Mononuclear cell (primary cell): Measurements from ENCODE around the gene PXDN. TPM values are rescaled to one million over a fixed set of nuclear protein-coding genes. Genes with fewer than 3 reads are reported as not detected.
"Not testable (repeated sequence)": the region's sequence is repeated elsewhere in the genome, so short reads cannot be mapped to it uniquely, and the experiment has no call there.

Experiments
- H3K27me3 ChIP-seq: 2 replicates; pipeline ENCODE4 v1.6.0; 2011; ENCODE audit warnings: low read length, control low read depth; ENCODE audit not compliant: insufficient read depth
- H3K4me1 ChIP-seq: 2 replicates; pipeline ENCODE4 v1.5.1; 2011; ENCODE audit warnings: mild to moderate bottlenecking, low read length, control low read depth; ENCODE audit not compliant: insufficient read depth
- H3K4me3 ChIP-seq: 2 replicates; pipeline ENCODE4 v1.5.1; 2011; ENCODE audit warnings: mild to moderate bottlenecking, low read length, moderate library complexity
- H3K9me3 ChIP-seq: 2 replicates; pipeline ENCODE4 v1.5.1; 2011; ENCODE audit warnings: low read depth, mild to moderate bottlenecking, control low read depth, low read length
- total RNA-seq: library from RNA; depleted of rRNA; stranded (reverse); fragments of >200 nt; gene quantifications from one replicate; pipeline ENCODE4 v1.2.3, GENCODE V29; 2012

PXDN gene
- total RNA-seq, 1 donor = 0.94 TPM

DNA sequence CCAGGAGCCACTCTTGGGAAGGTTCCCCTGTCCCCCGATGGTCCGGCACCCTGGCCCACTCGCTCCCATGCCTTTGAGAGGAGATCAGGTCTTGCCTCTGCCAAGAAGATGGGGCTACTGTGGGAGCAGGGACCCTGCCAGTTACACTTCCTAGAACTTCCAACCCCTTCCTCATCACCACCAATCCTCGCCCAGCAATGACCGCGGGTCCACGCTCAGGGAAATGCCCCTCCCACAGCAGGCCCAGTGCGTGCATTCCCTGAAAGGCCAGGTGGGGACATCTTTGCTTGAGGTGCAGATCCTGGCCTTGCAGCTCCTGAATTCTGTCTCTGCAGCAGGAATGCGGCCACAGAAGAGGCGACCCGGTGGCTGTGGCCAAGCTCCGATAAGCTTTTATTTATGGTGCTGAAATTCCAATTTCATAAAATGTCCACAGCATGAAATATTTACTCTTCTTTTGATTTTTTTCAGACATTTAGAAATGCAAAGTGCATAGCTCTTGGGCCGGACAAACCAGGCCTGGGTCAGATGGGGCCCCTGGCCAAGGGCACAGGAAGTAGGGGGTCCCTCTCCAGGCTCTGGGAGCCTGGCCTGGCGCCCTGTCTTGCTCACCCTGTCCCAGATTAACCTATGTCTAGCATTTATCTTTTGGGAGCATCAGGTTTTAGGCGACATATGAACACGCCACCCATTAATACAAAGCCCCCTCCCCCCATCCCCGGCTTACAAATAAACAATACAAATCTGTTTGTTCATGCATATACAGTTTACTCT lies 29.8 kb downstream of the PXDN start:
- Histone ChIP-seq H3K9me3 (no peaks in the 10 kb centered on the region), H3K4me3 (no peak overlapping the region), H3K27me3 (no peaks in the 10 kb centered on the region), H3K4me1 (no peaks in the 10 kb centered on the region)

DNA sequence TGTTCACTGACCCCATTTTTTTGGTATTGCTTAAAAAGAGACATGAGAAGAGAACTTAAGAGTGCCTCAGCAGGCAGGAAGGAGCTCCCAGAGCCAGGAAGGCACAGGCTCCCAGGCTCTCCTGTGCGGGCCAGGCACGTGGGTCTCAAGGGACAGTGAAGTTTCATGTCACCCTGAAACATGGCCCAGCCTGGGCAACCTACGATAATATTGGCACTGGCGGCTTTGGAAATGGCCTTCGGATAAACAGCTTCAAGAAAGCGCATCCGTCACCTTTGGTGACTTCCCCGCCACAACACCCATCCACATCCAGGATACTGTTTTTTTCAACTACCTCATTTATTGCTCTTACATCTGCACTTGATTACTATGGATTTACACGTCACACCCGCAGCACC lies 30.5 kb downstream of the PXDN start:
- H3K4me3 ChIP-seq = no peak overlapping the region
- no peaks in the 10 kb centered on the region for H3K27me3 ChIP-seq

DNA sequence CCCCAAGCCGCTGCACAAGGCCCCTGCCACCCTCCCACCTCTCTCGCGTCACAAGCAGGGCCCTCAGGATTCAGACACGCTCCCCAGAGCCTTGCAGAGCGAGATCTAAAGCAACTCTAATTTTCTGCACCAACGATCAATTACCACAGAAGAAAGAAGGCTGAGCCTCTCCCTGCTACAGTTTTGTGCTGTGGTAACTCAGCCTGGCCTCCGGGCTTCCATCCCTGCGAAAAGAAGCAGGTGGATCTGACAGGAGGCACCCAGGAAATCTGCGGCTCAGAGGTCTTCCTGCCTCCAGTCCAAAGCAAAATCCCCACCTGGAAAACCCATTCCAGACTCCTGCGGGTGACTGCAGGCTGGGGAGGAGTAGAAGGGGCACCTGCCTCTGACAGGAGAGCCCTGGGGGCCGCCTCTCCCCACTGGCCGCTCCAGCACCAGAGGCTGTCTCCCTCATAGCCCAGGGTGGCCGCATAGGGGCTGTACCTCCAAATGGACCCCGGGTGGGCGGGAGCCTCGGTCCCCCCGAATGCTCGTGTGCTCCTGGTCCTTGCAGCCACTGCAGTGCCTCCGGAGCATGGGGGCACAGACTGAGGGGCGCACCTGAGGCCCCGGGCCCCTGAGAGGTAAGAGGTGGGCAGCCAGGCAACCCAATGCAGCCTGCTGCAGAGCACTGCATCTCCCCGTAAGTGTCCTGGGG lies 31.0 kb downstream of the PXDN start:
- H3K4me3 ChIP-seq = no peak overlapping the region

More for the DNA sequence above, 30.5 kb downstream of the PXDN start:
- H3K4me1 ChIP-seq = no peaks in the 10 kb centered on the region
- no peaks in the 10 kb centered on the region for H3K9me3 ChIP-seq

DNA sequence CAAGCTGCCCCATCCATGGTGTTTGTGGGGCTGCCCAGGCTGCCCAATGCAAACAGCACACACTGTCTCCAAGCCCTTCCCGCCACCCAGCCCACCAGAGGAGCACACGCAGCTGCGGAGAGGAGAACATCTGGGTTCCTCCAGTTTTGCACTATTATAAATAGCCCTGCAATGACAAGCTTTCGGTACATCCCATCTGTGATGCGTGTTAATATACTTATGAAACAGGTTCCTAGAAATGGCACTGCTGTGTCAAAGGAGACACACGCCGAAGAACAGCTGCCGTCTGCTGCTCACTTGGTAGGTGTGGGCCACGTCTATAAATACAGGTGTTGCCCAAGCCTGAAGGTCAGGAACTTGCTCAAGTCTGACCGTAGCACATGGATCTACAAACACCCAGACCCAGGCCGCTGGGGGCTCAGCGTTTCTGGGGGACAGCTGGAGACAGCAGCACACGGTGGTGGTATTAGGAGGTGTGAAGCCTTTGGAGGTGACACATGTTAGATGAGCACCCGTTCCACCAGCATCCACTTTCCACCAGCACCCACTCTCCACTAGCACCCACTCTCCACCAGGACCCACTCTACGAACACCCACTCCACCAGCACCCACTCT lies 34.3 kb downstream of the PXDN start:
- Histone ChIP-seq H3K27me3 (no peaks in the 10 kb centered on the region), H3K4me1 (peaks cover 4% of the 10 kb centered on the region), H3K4me3 (no peak overlapping the region), H3K9me3 (no peaks in the 10 kb centered on the region)

More for the DNA sequence above, 31.0 kb downstream of the PXDN start:
- no peaks in the 10 kb centered on the region for H3K27me3 ChIP-seq
- H3K9me3 ChIP-seq = no peaks in the 10 kb centered on the region
- no peaks in the 10 kb centered on the region for H3K4me1 ChIP-seq

DNA sequence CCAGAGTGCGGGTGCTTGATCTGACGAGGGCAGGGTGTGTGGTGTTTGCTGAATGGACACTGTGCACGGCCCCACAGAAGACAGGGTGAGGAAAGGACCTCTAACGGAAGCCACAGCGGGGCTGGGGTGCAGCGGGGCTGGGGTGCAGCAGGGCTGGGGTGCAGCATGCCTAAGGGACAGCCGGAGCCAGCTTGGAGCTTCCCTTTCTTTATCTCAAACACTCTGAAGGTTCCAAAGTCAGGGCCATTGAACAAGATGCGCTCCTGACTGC lies 35.0 kb downstream of the PXDN start:
- Histone ChIP-seq H3K4me3 (no peak overlapping the region), H3K9me3 (no peaks in the 10 kb centered on the region), H3K27me3 (no peaks in the 10 kb centered on the region)

DNA sequence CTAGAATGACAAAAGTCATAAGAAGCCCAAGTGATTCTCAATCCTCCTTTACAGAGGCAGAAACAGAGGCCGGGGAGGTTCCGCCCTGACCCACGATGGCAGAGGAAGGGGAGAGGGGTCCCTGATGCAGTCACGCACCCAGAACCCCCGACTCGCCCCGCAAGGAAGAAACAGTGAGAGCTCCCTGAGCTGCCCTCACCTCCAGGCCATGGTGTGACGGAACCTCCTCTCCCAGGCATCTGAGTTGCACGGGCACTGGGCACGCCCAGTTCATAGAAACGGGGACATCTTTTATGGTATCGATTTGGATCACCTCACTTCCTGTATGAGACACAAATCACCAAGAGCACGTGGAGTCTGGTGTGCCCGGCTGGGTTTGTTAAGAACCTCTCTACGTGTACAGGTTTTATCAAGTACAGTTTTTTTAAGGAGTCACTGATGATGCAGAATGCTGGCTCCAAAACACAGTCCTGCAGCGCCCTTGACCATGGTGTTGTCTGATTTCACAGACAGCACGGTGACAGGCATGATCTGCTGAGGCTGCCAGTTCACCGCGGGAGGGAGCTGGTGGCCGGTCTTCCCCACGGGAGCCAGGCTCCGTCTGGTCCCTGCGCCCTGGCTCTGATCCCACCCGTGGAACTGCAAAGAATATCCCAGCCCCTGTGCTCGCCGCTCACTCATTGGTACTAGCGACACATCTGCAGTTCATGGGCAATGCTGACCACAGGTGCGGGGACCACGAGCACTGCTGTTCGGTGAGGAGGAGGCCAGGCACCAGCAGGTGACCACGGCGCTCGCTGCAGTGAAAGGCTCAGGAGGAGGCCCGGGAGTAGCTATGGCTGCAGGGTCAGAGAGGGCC lies 35.6 kb downstream of the PXDN start:
- Histone ChIP-seq H3K4me1 (peaks cover 4% of the 10 kb centered on the region), H3K4me3 (no peak overlapping the region), H3K9me3 (no peaks in the 10 kb centered on the region), H3K27me3 (no peaks in the 10 kb centered on the region)

More for the DNA sequence above, 35.0 kb downstream of the PXDN start:
- peaks cover 4% of the 10 kb centered on the region for H3K4me1 ChIP-seq

DNA sequence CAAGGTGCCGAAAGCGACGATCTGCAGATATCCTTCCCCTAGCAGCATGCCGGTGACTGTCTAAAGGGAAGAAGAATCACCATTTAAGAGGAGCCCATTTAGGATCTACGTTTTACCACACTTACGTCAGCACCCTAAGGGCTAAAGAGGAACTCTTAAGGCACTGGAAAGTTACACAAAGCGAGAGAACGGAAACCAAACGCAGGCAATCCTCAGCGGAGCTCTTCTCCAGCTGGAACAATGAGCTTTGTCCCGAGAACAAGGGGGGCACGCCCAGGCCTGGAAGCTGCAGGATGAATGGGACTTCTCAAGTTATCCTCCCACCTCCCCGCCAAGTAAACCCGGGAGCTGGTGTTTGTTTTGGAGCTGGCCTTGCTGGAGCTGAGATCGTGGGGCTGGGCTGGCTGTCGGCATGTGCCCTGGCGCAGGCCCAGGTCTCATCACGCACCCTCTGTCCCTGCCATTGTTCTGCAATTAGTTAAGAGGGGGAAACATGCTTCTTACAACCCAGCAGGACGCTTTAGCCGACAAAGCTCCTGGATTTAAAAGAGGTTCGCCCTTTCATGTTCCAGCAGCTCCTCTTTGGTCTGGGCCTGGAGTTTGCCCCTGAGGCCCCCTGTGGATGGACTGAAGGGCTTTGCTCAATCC lies 36.4 kb downstream of the PXDN start:
- Histone ChIP-seq H3K4me1 (peaks cover 4% of the 10 kb centered on the region), H3K9me3 (no peaks in the 10 kb centered on the region), H3K4me3 (no peak overlapping the region), H3K27me3 (no peaks in the 10 kb centered on the region)

DNA sequence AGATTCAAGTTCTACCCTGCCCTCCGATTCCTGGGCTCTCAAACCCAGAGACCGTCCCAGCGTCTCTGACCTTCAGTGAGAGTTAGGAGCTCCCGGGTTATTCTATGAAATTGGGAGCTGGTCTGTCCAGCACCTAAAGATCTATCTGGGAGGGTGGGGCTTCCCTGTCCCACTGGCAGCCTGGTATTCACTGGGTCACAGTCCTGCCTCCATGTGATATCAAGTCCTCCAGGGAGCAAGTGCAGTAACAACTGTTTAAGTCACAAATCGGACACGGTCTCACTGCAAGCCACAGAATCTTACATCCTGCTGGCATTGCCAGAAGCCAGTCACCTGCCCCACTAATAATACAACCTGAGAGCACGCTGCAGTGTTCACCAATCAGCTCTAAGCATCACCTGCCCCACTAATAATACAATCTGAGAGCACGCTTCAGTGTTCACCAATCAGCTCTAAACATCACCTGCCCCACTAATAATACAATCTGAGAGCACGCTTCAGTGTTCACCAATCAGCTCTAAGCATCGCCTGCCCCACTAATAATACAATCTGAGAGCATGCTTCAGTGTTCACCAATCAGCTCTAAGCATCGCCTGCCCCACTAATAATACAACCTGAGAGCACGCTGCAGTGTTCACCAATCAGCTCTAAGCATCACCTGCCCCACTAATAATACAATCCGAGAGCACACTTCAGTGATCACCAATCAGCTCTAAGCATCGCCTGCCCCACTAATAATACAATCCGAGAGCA lies 38.0 kb downstream of the PXDN start:
- H3K27me3 ChIP-seq, H3K4me1 ChIP-seq, H3K9me3 ChIP-seq, H3K4me3 ChIP-seq: not testable (repeated sequence)

DNA sequence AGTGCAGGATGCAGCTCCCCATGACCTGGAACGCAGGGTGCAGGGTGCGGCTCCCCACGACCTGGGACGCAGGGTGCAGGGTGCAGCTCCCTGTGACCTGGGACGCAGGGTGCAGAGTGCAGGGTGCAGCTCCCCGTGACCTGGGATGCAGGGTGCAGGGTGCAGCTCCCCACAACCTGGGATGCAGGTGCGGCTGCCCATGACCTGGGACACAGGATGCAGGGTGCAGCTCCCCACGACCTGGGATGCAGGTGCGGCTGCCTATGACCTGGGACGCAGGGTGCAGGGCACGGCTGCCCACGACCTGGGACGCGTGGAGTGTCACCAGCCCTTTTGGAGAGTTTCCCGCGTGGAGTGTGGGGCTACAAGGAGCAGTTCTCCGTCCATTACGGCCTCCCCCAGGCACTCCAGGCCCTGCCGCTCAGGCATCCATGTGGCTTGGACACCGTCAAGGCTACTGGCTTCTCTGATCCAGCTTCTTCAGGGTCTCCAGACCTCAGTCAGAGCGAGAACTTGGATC lies 38.7 kb downstream of the PXDN start:
- no peaks in the 10 kb centered on the region for H3K9me3 ChIP-seq
- peaks cover 4% of the 10 kb centered on the region for H3K4me1 ChIP-seq
- no peak overlapping the region for H3K4me3 ChIP-seq
- H3K27me3 ChIP-seq = no peaks in the 10 kb centered on the region

DNA sequence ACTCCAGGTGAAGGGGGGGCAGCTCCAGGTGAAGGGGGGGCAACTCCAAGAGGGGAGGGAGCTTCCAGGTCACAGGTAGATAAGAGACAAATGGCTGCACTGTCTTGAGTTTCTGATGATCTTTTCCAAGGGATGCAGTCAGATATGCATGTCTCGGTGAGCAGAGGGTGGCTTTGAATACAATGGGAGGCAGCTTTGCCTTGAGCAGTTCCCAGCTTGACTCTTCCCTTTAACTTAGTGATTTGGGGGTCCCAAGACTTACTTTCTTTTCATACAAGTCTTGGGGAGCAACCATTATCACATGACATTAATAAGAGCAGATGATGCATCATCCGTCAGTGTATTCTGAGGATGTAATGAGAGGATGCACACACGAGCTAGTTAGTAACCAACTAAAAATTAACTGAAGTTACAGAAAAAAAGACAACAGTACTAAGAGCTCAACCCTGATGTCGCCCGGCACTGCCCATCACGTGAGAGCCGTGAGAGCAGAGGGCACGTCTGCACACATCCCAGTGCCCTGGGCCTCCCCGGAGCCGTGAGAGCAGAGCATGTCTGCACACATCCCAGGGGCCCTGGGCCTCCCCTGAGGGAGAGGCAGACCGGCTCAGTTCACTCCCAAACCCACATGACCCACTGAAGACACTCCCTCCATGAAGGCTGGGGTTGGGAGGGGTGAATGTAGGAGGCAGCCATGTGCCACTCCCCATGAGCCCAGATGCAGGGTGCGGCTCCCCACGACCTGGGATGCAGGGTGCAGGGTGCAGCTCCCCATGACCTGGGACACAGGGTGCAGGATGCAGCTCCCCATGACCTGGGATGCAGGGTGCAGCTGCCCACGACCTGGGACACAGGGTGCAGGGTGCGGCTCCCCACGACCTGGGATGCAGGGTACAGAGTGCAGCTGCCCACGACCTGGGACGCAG lies 39.4 kb downstream of the PXDN start:
- H3K4me3 ChIP-seq = no peak overlapping the region
- H3K9me3 ChIP-seq = no peaks in the 10 kb centered on the region
- H3K4me1 ChIP-seq = peaks cover 4% of the 10 kb centered on the region
- no peaks in the 10 kb centered on the region for H3K27me3 ChIP-seq

DNA sequence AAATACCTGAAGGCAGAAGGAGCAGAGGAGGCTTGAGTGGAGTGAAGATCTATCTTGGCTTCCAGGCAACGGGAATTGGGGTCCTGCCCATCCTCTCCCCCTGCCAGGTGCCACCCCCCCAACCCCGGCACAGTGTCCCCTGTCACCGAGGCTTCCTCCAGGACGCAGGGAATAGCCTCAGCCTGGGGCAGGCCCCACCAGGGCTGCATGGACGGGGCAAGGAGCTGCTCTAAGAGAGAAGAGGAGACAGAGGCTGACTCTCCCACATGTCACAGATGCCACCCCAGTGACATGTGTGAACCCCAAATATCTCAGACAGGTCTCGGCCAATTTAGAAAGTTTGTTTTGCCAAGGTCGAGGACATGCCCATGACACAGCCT lies 42.1 kb downstream of the PXDN start:
- Histone ChIP-seq H3K27me3 (no peaks in the 10 kb centered on the region), H3K4me3 (no peak overlapping the region), H3K4me1 (no peaks in the 10 kb centered on the region)

DNA sequence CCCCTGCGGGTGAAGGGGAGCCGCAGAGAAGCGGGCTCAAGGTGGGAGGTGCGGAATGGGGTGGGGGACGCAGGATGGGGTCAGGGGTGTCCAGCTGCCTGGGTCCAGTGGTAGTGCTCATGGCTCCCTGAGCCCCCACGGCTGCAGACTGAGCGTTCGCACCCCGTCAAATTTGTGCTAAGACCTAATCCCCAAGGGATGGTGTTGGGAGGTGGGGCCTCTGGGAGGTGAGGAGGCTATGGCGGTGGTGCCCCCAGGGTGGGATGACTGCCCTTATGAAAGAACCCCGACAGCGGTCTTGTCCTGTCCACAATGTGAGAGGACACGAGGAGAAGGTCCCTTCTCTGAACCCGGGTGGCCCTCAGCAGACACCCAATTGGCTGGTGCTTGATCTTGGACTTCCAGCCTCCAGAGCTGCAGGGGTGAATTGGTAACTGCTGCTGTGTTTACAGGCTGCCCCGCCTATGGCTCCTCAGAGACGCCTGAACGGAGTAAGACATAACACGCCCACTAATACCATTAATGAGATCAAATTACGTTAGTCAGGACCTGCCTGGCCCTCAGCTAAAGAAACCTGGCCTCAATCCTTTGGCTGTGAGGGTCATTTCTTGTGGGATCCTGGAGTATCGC lies 42.6 kb downstream of the PXDN start:
- Histone ChIP-seq H3K4me1 (no peaks in the 10 kb centered on the region), H3K4me3 (no peak overlapping the region), H3K9me3 (no peaks in the 10 kb centered on the region), H3K27me3 (no peaks in the 10 kb centered on the region)

More for the DNA sequence above, 42.1 kb downstream of the PXDN start:
- H3K9me3 ChIP-seq = no peaks in the 10 kb centered on the region

DNA sequence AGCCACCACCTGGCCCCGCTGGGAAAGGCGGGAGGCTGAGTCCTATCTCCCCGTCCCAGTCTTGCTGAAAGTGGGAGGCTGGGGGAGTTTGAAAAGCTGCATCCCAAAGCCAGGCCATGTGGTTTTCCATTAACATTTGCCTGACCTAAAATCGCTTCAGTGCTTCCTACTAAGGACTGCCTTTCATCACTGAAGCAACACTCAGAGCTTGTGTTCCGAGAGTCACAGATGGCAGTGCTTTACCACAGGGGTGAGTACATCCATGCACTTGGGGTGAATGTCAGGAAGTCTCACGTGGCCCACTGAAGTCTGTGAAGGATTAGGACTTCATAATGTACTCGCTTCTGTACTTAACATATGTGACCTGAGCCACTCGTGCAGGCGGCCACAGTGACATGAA lies 43.3 kb downstream of the PXDN start:
- no peak overlapping the region for H3K4me3 ChIP-seq
- H3K27me3 ChIP-seq = no peaks in the 10 kb centered on the region
- no peaks in the 10 kb centered on the region for H3K9me3 ChIP-seq
- H3K4me1 ChIP-seq = no peaks in the 10 kb centered on the region
